ENCODE measurements around the gene ALDH1B1. TPM values are rescaled to one million over a fixed set of nuclear protein-coding genes. Genes with fewer than 3 reads are reported as not detected.

The ALDH1B1 gene
- total and polyA plus RNA-seq, 4 donors = 38.1 to 336 (median 109) TPM

GRCh38 chr9:38350529-38350928, 42.0 kb upstream of the ALDH1B1 start:
- Histone ChIP-seq H3K4me1 (ENCODE audit: control insufficient read depth in 1 of 2, insufficient read depth in 2 of 2, low read length in 2 of 2) (no peaks in the 10 kb centered on the region), H3K9me3 (ENCODE audit: control insufficient read depth, low read length) (no peaks in the 10 kb centered on the region), H3K27me3 (ENCODE audit: control insufficient read depth in 1 of 2, insufficient read depth in 2 of 2, low read length in 1 of 2) (no peaks in the 10 kb centered on the region), H3K4me3 (ENCODE audit: low read length in 2 of 2) (no peak overlapping the region), H3K27ac (ENCODE audit: low read depth in 1 of 2, low read length in 2 of 2) (no peak overlapping the region), H3K36me3 (ENCODE audit: control insufficient read depth in 1 of 2, insufficient read depth in 2 of 2, low read length in 1 of 2) (no peaks in the 10 kb centered on the region)
- DNase-seq = no peak
- intact Hi-C loops (cut with DNase I) = loop anchor here in 1 of 2 donors (10.0 kb wide), 1 partner anchor 186 kb away; no protein-coding TSS in a partner anchor
- no peak for ATAC-seq (ENCODE audit: low FRiP score)
- WGBS, 2 donors = 90 to 98% methylated on average over 2 of the region's 2 CpGs

GRCh38 chr9:38352530-38353328, 39.8 kb upstream of the ALDH1B1 start:
- no peaks in the 10 kb centered on the region for H3K4me1 ChIP-seq (ENCODE audit: control insufficient read depth in 1 of 2, insufficient read depth in 2 of 2, low read length in 2 of 2)
- H3K27ac ChIP-seq (ENCODE audit: low read depth in 1 of 2, low read length in 2 of 2) = no peak overlapping the region
- 86 to 91% methylated on average over 12 of the region's 12 CpGs for WGBS, 2 donors
- no peaks in the 10 kb centered on the region for H3K27me3 ChIP-seq (ENCODE audit: control insufficient read depth in 1 of 2, insufficient read depth in 2 of 2, low read length in 1 of 2)
- no peaks in the 10 kb centered on the region for H3K36me3 ChIP-seq (ENCODE audit: control insufficient read depth in 1 of 2, insufficient read depth in 2 of 2, low read length in 1 of 2)
- DNase-seq = no peak
- ATAC-seq (ENCODE audit: low FRiP score) = no peak
- no peak overlapping the region for H3K4me3 ChIP-seq (ENCODE audit: low read length in 2 of 2)
- intact Hi-C loops (cut with DNase I) = loop anchor here in 1 of 2 donors (10.0 kb wide), 1 partner anchor 188 kb away; no protein-coding TSS in a partner anchor
- H3K9me3 ChIP-seq (ENCODE audit: control insufficient read depth, low read length) = no peaks in the 10 kb centered on the region

- no peak for DNase-seq
- ATAC-seq (ENCODE audit: low FRiP score) = no peak
- Histone ChIP-seq H3K27ac (ENCODE audit: low read depth in 1 of 2, low read length in 2 of 2) (no peak overlapping the region), H3K4me1 (ENCODE audit: control insufficient read depth in 1 of 2, insufficient read depth in 2 of 2, low read length in 2 of 2) (no peaks in the 10 kb centered on the region), H3K27me3 (ENCODE audit: control insufficient read depth in 1 of 2, insufficient read depth in 2 of 2, low read length in 1 of 2) (no peaks in the 10 kb centered on the region), H3K9me3 (ENCODE audit: control insufficient read depth, low read length) (no peaks in the 10 kb centered on the region), H3K4me3 (ENCODE audit: low read length in 2 of 2) (no peak overlapping the region), H3K36me3 (ENCODE audit: control insufficient read depth in 1 of 2, insufficient read depth in 2 of 2, low read length in 1 of 2) (no peaks in the 10 kb centered on the region)
- intact Hi-C loops (cut with DNase I) = loop anchor here (5.0 to 10.0 kb wide), 3 partner anchors 48 to 283 kb away; no protein-coding TSS in a partner anchor
- 89 to 97% methylated on average over 3 of the region's 3 CpGs for WGBS, 2 donors
These were observed 37.4 kb upstream of the ALDH1B1 start for GRCh38 chr9:38355115-38355514.

GRCh38 chr9:38355517-38356120, 36.9 kb upstream of the ALDH1B1 start:
- WGBS, 2 donors = 96 to 98% methylated on average over 3 of the region's 3 CpGs
- Histone ChIP-seq H3K27ac (ENCODE audit: low read depth in 1 of 2, low read length in 2 of 2) (no peak overlapping the region), H3K27me3 (ENCODE audit: control insufficient read depth in 1 of 2, insufficient read depth in 2 of 2, low read length in 1 of 2) (no peaks in the 10 kb centered on the region), H3K4me3 (ENCODE audit: low read length in 2 of 2) (no peak overlapping the region), H3K9me3 (ENCODE audit: control insufficient read depth, low read length) (no peaks in the 10 kb centered on the region), H3K36me3 (ENCODE audit: control insufficient read depth in 1 of 2, insufficient read depth in 2 of 2, low read length in 1 of 2) (no peaks in the 10 kb centered on the region), H3K4me1 (ENCODE audit: control insufficient read depth in 1 of 2, insufficient read depth in 2 of 2, low read length in 2 of 2) (no peaks in the 10 kb centered on the region)
- no peak for ATAC-seq (ENCODE audit: low FRiP score)
- intact Hi-C loops (cut with DNase I) = loop anchor here (5.0 to 10.0 kb wide), 3 partner anchors 48 to 283 kb away; no protein-coding TSS in a partner anchor
- DNase-seq = no peak

GRCh38 chr9:38356851-38357250, 35.7 kb upstream of the ALDH1B1 start:
- Histone ChIP-seq H3K9me3 (ENCODE audit: control insufficient read depth, low read length) (no peaks in the 10 kb centered on the region), H3K4me1 (ENCODE audit: control insufficient read depth in 1 of 2, insufficient read depth in 2 of 2, low read length in 2 of 2) (no peaks in the 10 kb centered on the region), H3K4me3 (ENCODE audit: low read length in 2 of 2) (no peak overlapping the region), H3K27ac (ENCODE audit: low read depth in 1 of 2, low read length in 2 of 2) (no peak overlapping the region), H3K27me3 (ENCODE audit: control insufficient read depth in 1 of 2, insufficient read depth in 2 of 2, low read length in 1 of 2) (no peaks in the 10 kb centered on the region), H3K36me3 (ENCODE audit: control insufficient read depth in 1 of 2, insufficient read depth in 2 of 2, low read length in 1 of 2) (no peaks in the 10 kb centered on the region)
- no peak for ATAC-seq (ENCODE audit: low FRiP score)
- DNase-seq = no peak
- WGBS, 2 donors = 77 to 88% methylated on average over 5 of the region's 5 CpGs
- intact Hi-C loops (cut with DNase I) = loop anchor here (5.0 to 10.0 kb wide), 3 partner anchors 50 to 285 kb away; no protein-coding TSS in a partner anchor

GRCh38 chr9:38357350-38358114, 35.0 kb upstream of the ALDH1B1 start:
- Histone ChIP-seq H3K9me3 (ENCODE audit: control insufficient read depth, low read length) (no peaks in the 10 kb centered on the region), H3K27me3 (ENCODE audit: control insufficient read depth in 1 of 2, insufficient read depth in 2 of 2, low read length in 1 of 2) (no peaks in the 10 kb centered on the region), H3K4me1 (ENCODE audit: control insufficient read depth in 1 of 2, insufficient read depth in 2 of 2, low read length in 2 of 2) (no peaks in the 10 kb centered on the region), H3K27ac (ENCODE audit: low read depth in 1 of 2, low read length in 2 of 2) (no peak overlapping the region), H3K4me3 (ENCODE audit: low read length in 2 of 2) (no peak overlapping the region), H3K36me3 (ENCODE audit: control insufficient read depth in 1 of 2, insufficient read depth in 2 of 2, low read length in 1 of 2) (no peaks in the 10 kb centered on the region)
- intact Hi-C loops (cut with DNase I) = loop anchor here (5.0 to 10.0 kb wide), 3 partner anchors 50 to 285 kb away; no protein-coding TSS in a partner anchor
- 92 to 95% methylated on average over 5 of the region's 5 CpGs for WGBS, 2 donors
- peak in 1 of 2 donors; percentile 40 for DNase-seq
- ATAC-seq (ENCODE audit: low FRiP score) = no peak

- ATAC-seq (ENCODE audit: low FRiP score) = no peak
- H3K4me1 ChIP-seq (ENCODE audit: control insufficient read depth in 1 of 2, insufficient read depth in 2 of 2, low read length in 2 of 2) = no peaks in the 10 kb centered on the region
- no peaks in the 10 kb centered on the region for H3K9me3 ChIP-seq (ENCODE audit: control insufficient read depth, low read length)
- H3K27me3 ChIP-seq (ENCODE audit: control insufficient read depth in 1 of 2, insufficient read depth in 2 of 2, low read length in 1 of 2) = no peaks in the 10 kb centered on the region
- DNase-seq = peak in 1 of 2 donors; percentile 70
- 82 to 84% methylated on average over 9 of the region's 9 CpGs for WGBS, 2 donors
- no peak overlapping the region for H3K4me3 ChIP-seq (ENCODE audit: low read length in 2 of 2)
- H3K36me3 ChIP-seq (ENCODE audit: control insufficient read depth in 1 of 2, insufficient read depth in 2 of 2, low read length in 1 of 2) = no peaks in the 10 kb centered on the region
- H3K27ac ChIP-seq (ENCODE audit: low read depth in 1 of 2, low read length in 2 of 2) = no peak overlapping the region
- intact Hi-C loops (cut with DNase I) = loop anchor here (5.0 to 10.0 kb wide), 3 partner anchors 51 to 286 kb away; no protein-coding TSS in a partner anchor
These were observed 33.9 kb upstream of the ALDH1B1 start for GRCh38 chr9:38358390-38359296.

- DNase-seq (no peak), ATAC-seq (ENCODE audit: low FRiP score) (no peak)
- no peaks in the 10 kb centered on the region for H3K36me3 ChIP-seq (ENCODE audit: control insufficient read depth in 1 of 2, insufficient read depth in 2 of 2, low read length in 1 of 2)
- no peaks in the 10 kb centered on the region for H3K9me3 ChIP-seq (ENCODE audit: control insufficient read depth, low read length)
- intact Hi-C loops (cut with DNase I) = loop anchor here (5.0 to 10.0 kb wide), 3 partner anchors 52 to 287 kb away; no protein-coding TSS in a partner anchor
- H3K4me1 ChIP-seq (ENCODE audit: control insufficient read depth in 1 of 2, insufficient read depth in 2 of 2, low read length in 2 of 2) = no peaks in the 10 kb centered on the region
- no peaks in the 10 kb centered on the region for H3K27me3 ChIP-seq (ENCODE audit: control insufficient read depth in 1 of 2, insufficient read depth in 2 of 2, low read length in 1 of 2)
- WGBS, 2 donors = 75 to 94% methylated on average over 6 of the region's 6 CpGs
- H3K4me3 ChIP-seq (ENCODE audit: low read length in 2 of 2) = no peak overlapping the region
- H3K27ac ChIP-seq (ENCODE audit: low read depth in 1 of 2, low read length in 2 of 2) = no peak overlapping the region
These were observed 33.2 kb upstream of the ALDH1B1 start for GRCh38 chr9:38359297-38359653.
